Measurements from ENCODE around the gene AOPEP. TPM values are rescaled to one million over a fixed set of nuclear protein-coding genes. Genes with fewer than 3 reads are reported as not detected.

The AOPEP gene
- polyA plus RNA-seq, 1 donor from 2014 or later = 10.0 TPM

DNA sequence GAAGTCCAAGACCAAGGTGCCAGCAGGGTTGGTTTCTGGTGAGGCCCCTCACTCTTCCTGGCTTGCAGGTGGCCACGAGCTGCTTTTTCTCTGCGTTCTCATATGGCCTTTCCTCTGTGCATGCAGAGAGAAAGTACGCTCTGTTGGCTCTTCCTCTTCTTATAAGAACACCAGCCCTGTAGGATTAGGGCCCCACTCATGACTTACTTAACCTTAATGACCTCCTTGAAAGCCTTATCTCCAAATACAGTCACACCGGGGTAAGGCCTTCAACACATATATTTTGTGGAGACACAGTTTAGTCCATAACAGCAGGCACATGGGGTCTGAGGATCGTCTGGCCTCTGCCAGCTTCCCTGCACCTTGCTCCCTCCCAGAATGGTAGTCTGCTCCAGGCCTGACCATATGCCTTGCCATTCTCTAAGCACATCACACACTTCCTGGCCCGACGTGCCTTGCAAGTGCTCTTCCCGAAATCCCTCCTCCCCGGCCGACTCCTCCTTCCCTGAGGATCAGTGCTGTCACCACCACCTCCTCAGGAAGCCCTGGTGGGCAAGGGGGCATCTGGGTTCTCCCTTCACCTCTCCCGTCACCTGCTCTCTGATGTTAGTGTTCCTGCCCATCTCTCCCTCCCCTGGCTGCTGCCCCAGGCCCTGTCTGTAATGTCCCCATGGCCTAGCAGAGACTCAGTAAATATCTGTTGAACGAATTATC, 200.7 kb downstream of the AOPEP start:
- no peak for TF ChIP-seq EP300 (conservative IDR thresholded peaks at IDR 0.05; ENCODE audit: poor library complexity, severe bottlenecking)
- no peak for TF ChIP-seq SMC3 (conservative IDR thresholded peaks at IDR 0.05; ENCODE audit: poor library complexity)
- no peak for TF ChIP-seq RAD21 (conservative IDR thresholded peaks at IDR 0.05)
- no peak for TF ChIP-seq MXI1 (conservative IDR thresholded peaks at IDR 0.05; ENCODE audit: poor library complexity, severe bottlenecking)
- TF ChIP-seq POLR2AphosphoS5 (IDR thresholded peaks at IDR 0.05) = no peak
- no peak for TF ChIP-seq TAF1 (IDR thresholded peaks at IDR 0.05; ENCODE audit: low read depth)
- TF ChIP-seq, protein P1, sequence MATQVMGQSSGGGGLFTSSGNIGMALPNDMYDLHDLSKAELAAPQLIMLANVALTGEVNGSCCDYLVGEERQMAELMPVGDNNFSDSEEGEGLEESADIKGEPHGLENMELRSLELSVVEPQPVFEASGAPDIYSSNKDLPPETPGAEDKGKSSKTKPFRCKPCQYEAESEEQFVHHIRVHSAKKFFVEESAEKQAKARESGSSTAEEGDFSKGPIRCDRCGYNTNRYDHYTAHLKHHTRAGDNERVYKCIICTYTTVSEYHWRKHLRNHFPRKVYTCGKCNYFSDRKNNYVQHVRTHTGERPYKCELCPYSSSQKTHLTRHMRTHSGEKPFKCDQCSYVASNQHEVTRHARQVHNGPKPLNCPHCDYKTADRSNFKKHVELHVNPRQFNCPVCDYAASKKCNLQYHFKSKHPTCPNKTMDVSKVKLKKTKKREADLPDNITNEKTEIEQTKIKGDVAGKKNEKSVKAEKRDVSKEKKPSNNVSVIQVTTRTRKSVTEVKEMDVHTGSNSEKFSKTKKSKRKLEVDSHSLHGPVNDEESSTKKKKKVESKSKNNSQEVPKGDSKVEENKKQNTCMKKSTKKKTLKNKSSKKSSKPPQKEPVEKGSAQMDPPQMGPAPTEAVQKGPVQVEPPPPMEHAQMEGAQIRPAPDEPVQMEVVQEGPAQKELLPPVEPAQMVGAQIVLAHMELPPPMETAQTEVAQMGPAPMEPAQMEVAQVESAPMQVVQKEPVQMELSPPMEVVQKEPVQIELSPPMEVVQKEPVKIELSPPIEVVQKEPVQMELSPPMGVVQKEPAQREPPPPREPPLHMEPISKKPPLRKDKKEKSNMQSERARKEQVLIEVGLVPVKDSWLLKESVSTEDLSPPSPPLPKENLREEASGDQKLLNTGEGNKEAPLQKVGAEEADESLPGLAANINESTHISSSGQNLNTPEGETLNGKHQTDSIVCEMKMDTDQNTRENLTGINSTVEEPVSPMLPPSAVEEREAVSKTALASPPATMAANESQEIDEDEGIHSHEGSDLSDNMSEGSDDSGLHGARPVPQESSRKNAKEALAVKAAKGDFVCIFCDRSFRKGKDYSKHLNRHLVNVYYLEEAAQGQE (IDR thresholded peaks at IDR 0.05; ENCODE audit: borderline replicate concordance) = no peak
- no peak for TF ChIP-seq EZH2 (IDR thresholded peaks at IDR 0.05; ENCODE audit: borderline replicate concordance, insufficient read depth, low read length, poor library complexity, severe bottlenecking)
- TF ChIP-seq, protein P2, sequence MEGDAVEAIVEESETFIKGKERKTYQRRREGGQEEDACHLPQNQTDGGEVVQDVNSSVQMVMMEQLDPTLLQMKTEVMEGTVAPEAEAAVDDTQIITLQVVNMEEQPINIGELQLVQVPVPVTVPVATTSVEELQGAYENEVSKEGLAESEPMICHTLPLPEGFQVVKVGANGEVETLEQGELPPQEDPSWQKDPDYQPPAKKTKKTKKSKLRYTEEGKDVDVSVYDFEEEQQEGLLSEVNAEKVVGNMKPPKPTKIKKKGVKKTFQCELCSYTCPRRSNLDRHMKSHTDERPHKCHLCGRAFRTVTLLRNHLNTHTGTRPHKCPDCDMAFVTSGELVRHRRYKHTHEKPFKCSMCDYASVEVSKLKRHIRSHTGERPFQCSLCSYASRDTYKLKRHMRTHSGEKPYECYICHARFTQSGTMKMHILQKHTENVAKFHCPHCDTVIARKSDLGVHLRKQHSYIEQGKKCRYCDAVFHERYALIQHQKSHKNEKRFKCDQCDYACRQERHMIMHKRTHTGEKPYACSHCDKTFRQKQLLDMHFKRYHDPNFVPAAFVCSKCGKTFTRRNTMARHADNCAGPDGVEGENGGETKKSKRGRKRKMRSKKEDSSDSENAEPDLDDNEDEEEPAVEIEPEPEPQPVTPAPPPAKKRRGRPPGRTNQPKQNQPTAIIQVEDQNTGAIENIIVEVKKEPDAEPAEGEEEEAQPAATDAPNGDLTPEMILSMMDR (IDR thresholded peaks at IDR 0.05; ENCODE audit: poor library complexity, severe bottlenecking) = no peak
- Histone ChIP-seq H3K36me3 (ENCODE audit: insufficient read depth, low read length) (no peaks in the 10 kb centered on the region), H3K9ac (ENCODE audit: low read length) (no peak overlapping the region), H2AFZ (ENCODE audit: low read depth, low read length) (no peak overlapping the region), H3K4me3 (ENCODE audit: low read length) (no peak overlapping the region), H3K9me3 (ENCODE audit: low read length) (no peaks in the 10 kb centered on the region), H3K9me2 (ENCODE audit: insufficient read depth, low read length) (no peaks in the 10 kb centered on the region), H3F3A (ENCODE audit: insufficient read depth, low read length, poor library complexity, severe bottlenecking) (no peaks in the 10 kb centered on the region), H4K20me1 (ENCODE audit: insufficient read depth) (no peaks in the 10 kb centered on the region), H3K4me2 (ENCODE audit: low read length) (no peak overlapping the region), H3K79me2 (replicated peaks; ENCODE audit: insufficient read depth, low read length) (no peaks in the 10 kb centered on the region), H3K27ac (ENCODE audit: low read length) (no peak overlapping the region), H3K27me3 (ENCODE audit: insufficient read depth, low read depth, low read length) (no peaks in the 10 kb centered on the region)

DNA sequence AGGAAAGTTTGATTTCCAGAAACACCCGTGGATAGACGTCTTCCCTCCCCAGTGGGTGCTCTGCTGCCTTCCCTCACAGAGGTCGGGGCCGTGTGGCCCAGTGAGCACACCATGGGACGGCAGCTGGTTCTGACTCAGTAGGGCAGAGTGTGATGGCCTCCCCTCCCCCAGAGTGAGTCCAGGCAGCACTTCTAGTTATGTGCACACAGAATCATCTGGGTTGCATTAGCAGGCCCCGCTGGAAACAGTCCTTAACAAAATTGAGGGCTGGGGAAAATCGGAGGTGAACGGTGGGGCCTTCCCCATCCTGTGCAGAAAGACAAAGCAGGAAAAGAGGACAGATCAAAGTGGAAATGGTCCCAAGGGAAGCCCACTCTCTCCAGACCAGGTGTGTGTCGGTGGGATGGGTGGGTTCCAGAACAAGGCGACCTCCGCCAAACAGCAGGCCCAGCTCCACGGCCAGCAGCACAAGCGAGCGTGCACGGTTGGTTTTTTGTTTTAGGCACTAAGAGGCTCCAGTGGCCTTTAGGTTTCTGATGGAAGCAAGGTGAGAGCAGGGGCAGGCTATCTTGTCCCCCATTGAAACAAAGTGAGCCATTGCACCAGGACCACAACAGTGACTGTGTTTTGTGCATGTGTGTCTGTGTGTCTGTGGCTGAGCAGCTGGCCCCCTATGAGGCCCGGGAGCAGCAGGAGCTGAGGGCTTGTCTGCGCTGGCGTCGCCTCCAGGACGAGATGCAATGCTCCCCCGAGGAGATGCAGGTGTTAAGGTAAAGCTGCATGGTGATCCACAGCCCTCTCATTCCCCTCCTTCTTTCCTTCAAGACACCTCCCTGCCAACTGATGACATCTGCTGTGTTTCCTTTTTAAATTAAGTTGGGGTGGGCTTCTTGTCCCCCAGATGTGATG, 201.5 kb downstream of the AOPEP start:
- H3K27me3 ChIP-seq (ENCODE audit: insufficient read depth, low read depth, low read length) = no peaks in the 10 kb centered on the region
- no peaks in the 10 kb centered on the region for H3K36me3 ChIP-seq (ENCODE audit: insufficient read depth, low read length)
- no peak overlapping the region for H2AFZ ChIP-seq (ENCODE audit: low read depth, low read length)
- no peak overlapping the region for H3K4me3 ChIP-seq (ENCODE audit: low read length)
- no peak overlapping the region for H3K27ac ChIP-seq (ENCODE audit: low read length)
- H3K4me2 ChIP-seq (ENCODE audit: low read length) = no peak overlapping the region
- no peaks in the 10 kb centered on the region for H4K20me1 ChIP-seq (ENCODE audit: insufficient read depth)
- no peak overlapping the region for H3K9ac ChIP-seq (ENCODE audit: low read length)
- TF ChIP-seq, protein P1 (IDR thresholded peaks at IDR 0.05; ENCODE audit: borderline replicate concordance) = no peak
- TF ChIP-seq TAF1 (IDR thresholded peaks at IDR 0.05; ENCODE audit: low read depth) (no peak), SMC3 (conservative IDR thresholded peaks at IDR 0.05; ENCODE audit: poor library complexity) (no peak), EP300 (conservative IDR thresholded peaks at IDR 0.05; ENCODE audit: poor library complexity, severe bottlenecking) (no peak), MXI1 (conservative IDR thresholded peaks at IDR 0.05; ENCODE audit: poor library complexity, severe bottlenecking) (no peak), POLR2AphosphoS5 (IDR thresholded peaks at IDR 0.05) (no peak), EZH2 (IDR thresholded peaks at IDR 0.05; ENCODE audit: borderline replicate concordance, insufficient read depth, low read length, poor library complexity, severe bottlenecking) (no peak)
- TF ChIP-seq, protein P2 (IDR thresholded peaks at IDR 0.05; ENCODE audit: poor library complexity, severe bottlenecking) = no peak
- H3K9me2 ChIP-seq (ENCODE audit: insufficient read depth, low read length) = no peaks in the 10 kb centered on the region
- H3K79me2 ChIP-seq (replicated peaks; ENCODE audit: insufficient read depth, low read length) = no peaks in the 10 kb centered on the region
- H3F3A ChIP-seq (ENCODE audit: insufficient read depth, low read length, poor library complexity, severe bottlenecking) = no peaks in the 10 kb centered on the region
- H3K9me3 ChIP-seq (ENCODE audit: low read length) = no peaks in the 10 kb centered on the region
